ENCODE data around the gene IL1RN.

Gene IL1RN

GRCh38 chr2:113118263-113118657 is 9.1 kb upstream of the IL1RN start:
- H3K9ac ChIP-seq (ENCODE audit: low read length) = no peak overlapping the region
- no peak for DNase-seq
- no peak overlapping the region for H3K27ac ChIP-seq (ENCODE audit: low read length)
- no peak overlapping the region for H3K4me3 ChIP-seq (ENCODE audit: low read length)
- H3K4me2 ChIP-seq (ENCODE audit: low read depth, low read length) = no peak overlapping the region
- TF ChIP-seq CTCF (IDR thresholded peaks at IDR 0.05; ENCODE audit: low read length) (no peak), EZH2phosphoT487 (IDR thresholded peaks at IDR 0.05; ENCODE audit: low read length) (no peak), EZH2 (optimal IDR thresholded peaks at IDR 0.05; ENCODE audit: low read depth, low read length) (no peak)
- H3K9me3 ChIP-seq (replicated peaks; ENCODE audit: insufficient read depth, low read length) = no peaks in the 10 kb centered on the region
- H3K9me2 ChIP-seq (replicated peaks; ENCODE audit: insufficient read depth, low read length) = no peaks in the 10 kb centered on the region
- H2AFZ ChIP-seq (ENCODE audit: low read length) = no peak overlapping the region
- H3K36me3 ChIP-seq (replicated peaks; ENCODE audit: insufficient read depth, low read length) = no peaks in the 10 kb centered on the region
- H3K4me1 ChIP-seq (ENCODE audit: low read length) = 0 out of 2 replicates have a peak, but pooled peaks cover 2% of the 10 kb centered on the region
- H3F3A ChIP-seq (ENCODE audit: insufficient read depth, low read length) = no peaks in the 10 kb centered on the region
- no peaks in the 10 kb centered on the region for H4K20me1 ChIP-seq (ENCODE audit: insufficient read depth, low read length)
- no peaks in the 10 kb centered on the region for H3K27me3 ChIP-seq (replicated peaks; ENCODE audit: insufficient read depth, low read length)
- no peaks in the 10 kb centered on the region for H3K79me2 ChIP-seq (ENCODE audit: low read length)

GRCh38 chr2:113119111-113119510 is 8.3 kb upstream of the IL1RN start:
- Histone ChIP-seq H3K79me2 (ENCODE audit: low read length) (no peaks in the 10 kb centered on the region), H3K27ac (ENCODE audit: low read length) (no peak overlapping the region), H3K4me2 (ENCODE audit: low read depth, low read length) (no peak overlapping the region), H3K36me3 (replicated peaks; ENCODE audit: insufficient read depth, low read length) (no peaks in the 10 kb centered on the region), H3K4me3 (ENCODE audit: low read length) (no peak overlapping the region), H2AFZ (ENCODE audit: low read length) (no peak overlapping the region), H3K4me1 (ENCODE audit: low read length) (peaks cover 11% of the 10 kb centered on the region), H3K27me3 (replicated peaks; ENCODE audit: insufficient read depth, low read length) (no peaks in the 10 kb centered on the region), H3F3A (ENCODE audit: insufficient read depth, low read length) (peaks cover 2% of the 10 kb centered on the region; the same call in 1 of the 2 replicates), H4K20me1 (ENCODE audit: insufficient read depth, low read length) (no peaks in the 10 kb centered on the region), H3K9me2 (replicated peaks; ENCODE audit: insufficient read depth, low read length) (no peaks in the 10 kb centered on the region), H3K9ac (ENCODE audit: low read length) (no peak overlapping the region), H3K9me3 (replicated peaks; ENCODE audit: insufficient read depth, low read length) (no peaks in the 10 kb centered on the region)
- TF ChIP-seq EZH2phosphoT487 (IDR thresholded peaks at IDR 0.05; ENCODE audit: low read length) (no peak), EZH2 (optimal IDR thresholded peaks at IDR 0.05; ENCODE audit: low read depth, low read length) (no peak), CTCF (IDR thresholded peaks at IDR 0.05; ENCODE audit: low read length) (no peak)
- DNase-seq = no peak

GRCh38 chr2:113120861-113121260 is 6.5 kb upstream of the IL1RN start:
- Histone ChIP-seq H4K20me1 (ENCODE audit: insufficient read depth, low read length) (no peaks in the 10 kb centered on the region), H3K27ac (ENCODE audit: low read length) (no peak overlapping the region), H3K4me2 (ENCODE audit: low read depth, low read length) (no peak overlapping the region), H3K36me3 (replicated peaks; ENCODE audit: insufficient read depth, low read length) (no peaks in the 10 kb centered on the region), H3K79me2 (ENCODE audit: low read length) (no peaks in the 10 kb centered on the region), H3K9ac (ENCODE audit: low read length) (no peak overlapping the region), H3K9me3 (replicated peaks; ENCODE audit: insufficient read depth, low read length) (no peaks in the 10 kb centered on the region), H3F3A (ENCODE audit: insufficient read depth, low read length) (peaks cover 5% of the 10 kb centered on the region; the same call in 1 of the 2 replicates), H3K27me3 (replicated peaks; ENCODE audit: insufficient read depth, low read length) (no peaks in the 10 kb centered on the region), H3K4me3 (ENCODE audit: low read length) (no peak overlapping the region), H3K9me2 (replicated peaks; ENCODE audit: insufficient read depth, low read length) (no peaks in the 10 kb centered on the region), H2AFZ (ENCODE audit: low read length) (no peak overlapping the region), H3K4me1 (ENCODE audit: low read length) (peaks cover 23% of the 10 kb centered on the region)
- DNase-seq = no peak
- no peak for TF ChIP-seq EZH2phosphoT487 (IDR thresholded peaks at IDR 0.05; ENCODE audit: low read length)
- no peak for TF ChIP-seq CTCF (IDR thresholded peaks at IDR 0.05; ENCODE audit: low read length)
- TF ChIP-seq EZH2 (optimal IDR thresholded peaks at IDR 0.05; ENCODE audit: low read depth, low read length) = no peak
